Mammary epithelial cell (primary cell): Measurements from ENCODE around the gene ATG5.

Source experiments
- EZH2 ChIP-seq: IDR thresholded peaks from 2 replicates; pipeline ENCODE4 v1.6.1; 2012; ENCODE audit warnings: low read length, inconsistent platforms, borderline replicate concordance
- TF ChIP-seq, protein P1 (sequence below), 2 donors: IDR thresholded peaks in 1 of 2; conservative IDR thresholded peaks in 1 of 2; 2 replicates each; pipeline ENCODE4 v1.5.1; 2011 to 2012; ENCODE audit warnings: inconsistent platforms in 2 of 2, low read length in 2 of 2, mild to moderate bottlenecking in 2 of 2, control low read depth in 1 of 2, low read depth in 1 of 2; ENCODE audit not compliant: insufficient read depth in 1 of 2; ENCODE audit errors: extremely low read depth in 1 of 2

- TF ChIP-seq, protein P1, sequence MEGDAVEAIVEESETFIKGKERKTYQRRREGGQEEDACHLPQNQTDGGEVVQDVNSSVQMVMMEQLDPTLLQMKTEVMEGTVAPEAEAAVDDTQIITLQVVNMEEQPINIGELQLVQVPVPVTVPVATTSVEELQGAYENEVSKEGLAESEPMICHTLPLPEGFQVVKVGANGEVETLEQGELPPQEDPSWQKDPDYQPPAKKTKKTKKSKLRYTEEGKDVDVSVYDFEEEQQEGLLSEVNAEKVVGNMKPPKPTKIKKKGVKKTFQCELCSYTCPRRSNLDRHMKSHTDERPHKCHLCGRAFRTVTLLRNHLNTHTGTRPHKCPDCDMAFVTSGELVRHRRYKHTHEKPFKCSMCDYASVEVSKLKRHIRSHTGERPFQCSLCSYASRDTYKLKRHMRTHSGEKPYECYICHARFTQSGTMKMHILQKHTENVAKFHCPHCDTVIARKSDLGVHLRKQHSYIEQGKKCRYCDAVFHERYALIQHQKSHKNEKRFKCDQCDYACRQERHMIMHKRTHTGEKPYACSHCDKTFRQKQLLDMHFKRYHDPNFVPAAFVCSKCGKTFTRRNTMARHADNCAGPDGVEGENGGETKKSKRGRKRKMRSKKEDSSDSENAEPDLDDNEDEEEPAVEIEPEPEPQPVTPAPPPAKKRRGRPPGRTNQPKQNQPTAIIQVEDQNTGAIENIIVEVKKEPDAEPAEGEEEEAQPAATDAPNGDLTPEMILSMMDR (conservative IDR thresholded peaks at IDR 0.05 in 1 of 2, IDR thresholded peaks at IDR 0.05 in 1 of 2; ENCODE audit: extremely low read depth in 1 of 2, insufficient read depth in 1 of 2, low read depth in 1 of 2, low read length in 2 of 2): no peak
- no peak for TF ChIP-seq EZH2
Measured at GRCh38 chr6:106244521-106244920, 81.0 kb downstream of the ATG5 start.
